GM12878 (cell line): Measurements from ENCODE around the gene BOLA2B. TPM values are rescaled to one million over a fixed set of nuclear protein-coding genes. Genes with fewer than 3 reads are reported as not detected.

Source experiments
- CUX1 ChIP-seq: IDR thresholded peaks from 2 replicates; pipeline ENCODE4 v1.6.1; 2012; ENCODE audit warnings: improper control_type of control experiment, low read depth, low read length; ENCODE audit not compliant: insufficient replicate concordance
- SMC3 ChIP-seq: IDR thresholded peaks from 2 replicates; pipeline ENCODE4 v1.6.1; 2011; ENCODE audit warnings: low read length, improper control_type of control experiment, borderline replicate concordance
- polyA plus RNA-seq, 11 experiments: library from polyadenylated mRNA; depleted of rRNA in 4 of 11; unstranded in 6 of 11; stranded (reverse) in 5 of 11; fragments of >200 nt; fragmentation: Nextera tagmentation in 4 of 11; fragmentation: Illumina TruSeq in 1 of 11; extraction: Ambion mirVana in 4 of 11; extraction: Trizol in 1 of 11; gene quantifications; 1 replicate in 1 of 11; 2 replicates in 10 of 11; pipeline versions ENCODE4 v1.2.1 to v1.2.3, GENCODE V29; 2011 to 2016; ENCODE audit warnings: inconsistent platforms in 2 of 11, missing spikeins in 2 of 11, low read depth in 1 of 11
- total RNA-seq, 4 experiments: library from RNA; depleted of rRNA in 3 of 4; stranded (reverse); fragments of >200 nt in 3 of 4; fragmentation: Illumina TruSeq in 1 of 4; extraction: Trizol in 1 of 4; gene quantifications; 2 replicates each; pipeline versions ENCODE4 v1.2.1 to v1.2.3, GENCODE V29; 2013 to 2021
- TF ChIP-seq, protein P1 (sequence below): fragments of 450-650 bp; IDR thresholded peaks from 2 replicates; pipeline ENCODE4 v1.6.1; 2016; ENCODE audit warnings: mild to moderate bottlenecking, moderate library complexity, borderline replicate concordance

BOLA2B gene
- total and polyA plus RNA-seq, 10 of the 15 experiments (the other 5 are each of a cell fraction or from before 2014, with no cell fraction given), result 39.9 to 292 (median 130) TPM

DNA sequence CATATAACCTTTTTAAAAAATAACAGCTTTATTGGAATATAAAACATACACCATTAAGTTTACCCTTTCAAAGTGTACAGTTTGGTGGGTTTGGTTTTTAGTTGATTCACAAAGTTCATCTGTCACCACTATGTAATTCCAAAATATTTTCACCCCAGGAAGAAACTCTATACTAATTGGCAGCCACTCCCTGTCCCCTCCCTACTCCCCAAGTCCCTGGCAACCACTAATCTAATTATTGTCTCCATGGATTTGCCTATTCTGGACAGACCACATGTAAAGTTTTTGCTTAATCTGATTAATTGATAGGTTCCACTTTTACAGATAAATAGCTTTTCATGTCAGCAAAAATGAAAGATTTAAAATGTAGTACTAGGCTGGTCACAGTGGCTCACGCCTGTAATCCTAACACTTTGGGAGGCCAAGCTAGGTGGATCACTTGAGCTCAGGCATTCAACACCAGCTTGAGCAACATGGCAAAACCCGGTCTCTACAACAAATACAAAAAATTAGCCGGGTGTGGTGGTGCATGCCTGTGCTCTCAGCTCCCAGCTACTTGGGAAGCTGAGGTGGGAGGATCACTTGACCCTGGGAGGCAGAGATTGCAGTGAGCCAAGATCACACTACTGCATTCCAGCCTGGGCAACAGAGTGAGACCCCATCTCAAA lies 45.5 kb downstream of the BOLA2B start (continued):
- TF ChIP-seq, protein P1, sequence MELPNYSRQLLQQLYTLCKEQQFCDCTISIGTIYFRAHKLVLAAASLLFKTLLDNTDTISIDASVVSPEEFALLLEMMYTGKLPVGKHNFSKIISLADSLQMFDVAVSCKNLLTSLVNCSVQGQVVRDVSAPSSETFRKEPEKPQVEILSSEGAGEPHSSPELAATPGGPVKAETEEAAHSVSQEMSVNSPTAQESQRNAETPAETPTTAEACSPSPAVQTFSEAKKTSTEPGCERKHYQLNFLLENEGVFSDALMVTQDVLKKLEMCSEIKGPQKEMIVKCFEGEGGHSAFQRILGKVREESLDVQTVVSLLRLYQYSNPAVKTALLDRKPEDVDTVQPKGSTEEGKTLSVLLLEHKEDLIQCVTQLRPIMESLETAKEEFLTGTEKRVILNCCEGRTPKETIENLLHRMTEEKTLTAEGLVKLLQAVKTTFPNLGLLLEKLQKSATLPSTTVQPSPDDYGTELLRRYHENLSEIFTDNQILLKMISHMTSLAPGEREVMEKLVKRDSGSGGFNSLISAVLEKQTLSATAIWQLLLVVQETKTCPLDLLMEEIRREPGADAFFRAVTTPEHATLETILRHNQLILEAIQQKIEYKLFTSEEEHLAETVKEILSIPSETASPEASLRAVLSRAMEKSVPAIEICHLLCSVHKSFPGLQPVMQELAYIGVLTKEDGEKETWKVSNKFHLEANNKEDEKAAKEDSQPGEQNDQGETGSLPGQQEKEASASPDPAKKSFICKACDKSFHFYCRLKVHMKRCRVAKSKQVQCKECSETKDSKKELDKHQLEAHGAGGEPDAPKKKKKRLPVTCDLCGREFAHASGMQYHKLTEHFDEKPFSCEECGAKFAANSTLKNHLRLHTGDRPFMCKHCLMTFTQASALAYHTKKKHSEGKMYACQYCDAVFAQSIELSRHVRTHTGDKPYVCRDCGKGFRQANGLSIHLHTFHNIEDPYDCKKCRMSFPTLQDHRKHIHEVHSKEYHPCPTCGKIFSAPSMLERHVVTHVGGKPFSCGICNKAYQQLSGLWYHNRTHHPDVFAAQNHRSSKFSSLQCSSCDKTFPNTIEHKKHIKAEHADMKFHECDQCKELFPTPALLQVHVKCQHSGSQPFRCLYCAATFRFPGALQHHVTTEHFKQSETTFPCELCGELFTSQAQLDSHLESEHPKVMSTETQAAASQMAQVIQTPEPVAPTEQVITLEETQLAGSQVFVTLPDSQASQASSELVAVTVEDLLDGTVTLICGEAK, result no peak
- no peak for TF ChIP-seq SMC3
- TF ChIP-seq CUX1, result no peak
